Esophagus muscularis mucosa (tissue), 4 donors: ENCODE data around the gene PDZK1IP1. TPM values are rescaled to one million over a fixed set of nuclear protein-coding genes. Genes with fewer than 3 reads are reported as not detected.

ENCODE experiments used
- total RNA-seq, 4 donors: library from RNA; depleted of rRNA; stranded (reverse); fragments of >200 nt; gene quantifications; one replicate each; pipeline versions ENCODE4 v1.1.0 to v1.2.1, GENCODE V29; 2016

The PDZK1IP1 gene
- total RNA-seq, 4 donors from 2014 or later, result 1.8 TPM; not detected in 3

Other genes starting within 250 kb of the PDZK1IP1 start
- gene CYP4A11, start 248.6 kb downstream of the PDZK1IP1 start, total RNA-seq, result not detected
- gene CYP4X1, start 166.4 kb downstream of the PDZK1IP1 start, total RNA-seq, result 10 to 100 TPM in 1 of 4 donors, 1 to 10 TPM in 3; 3.0 to 11.2 (median 4.1) TPM
- gene CYP4Z1, start 122.8 kb downstream of the PDZK1IP1 start, total RNA-seq, result 1 to 10 TPM; 1.1 to 2.8 (median 1.5) TPM
- gene CYP4A22, start 52.6 kb downstream of the PDZK1IP1 start, total RNA-seq, result under 1 TPM in 2 of 4 donors, not detected in 2; 0.19 to 0.46 TPM
- gene TAL1, start 42.2 kb upstream of the PDZK1IP1 start, total RNA-seq, result 1 to 10 TPM; 2.5 to 4.8 (median 4.1) TPM
- gene STIL, start 124.1 kb upstream of the PDZK1IP1 start, total RNA-seq, result 1 to 10 TPM in 1 of 4 donors, under 1 TPM in 3; 0.06 to 2.5 (median 0.78) TPM
- 100 to 1,000 TPM in 3 of 4 donors, 10 to 100 TPM in 1; 94.6 to 167 (median 121) TPM for gene CMPK1, start 143.8 kb upstream of the PDZK1IP1 start, total RNA-seq
- not detected for gene FOXE3, start 226.2 kb upstream of the PDZK1IP1 start, total RNA-seq
- under 1 TPM in 3 of 4 donors, not detected in 1; under 0.01 to 0.57 (median 0.19) TPM for gene FOXD2, start 248.0 kb upstream of the PDZK1IP1 start, total RNA-seq